HG03196 (cell line): Measurements from ENCODE around the gene NPAS2.

Experiments used
- ATAC-seq: cut with Tn5 transposase; IDR thresholded peaks from one replicate; pipeline ENCODE4 v1.9.1; 2021; ENCODE audit not compliant: unreplicated experiment

Gene NPAS2

GRCh38 chr2:100983684-100984310 is 163.9 kb downstream of the NPAS2 start:
- no peak for ATAC-seq

DNA sequence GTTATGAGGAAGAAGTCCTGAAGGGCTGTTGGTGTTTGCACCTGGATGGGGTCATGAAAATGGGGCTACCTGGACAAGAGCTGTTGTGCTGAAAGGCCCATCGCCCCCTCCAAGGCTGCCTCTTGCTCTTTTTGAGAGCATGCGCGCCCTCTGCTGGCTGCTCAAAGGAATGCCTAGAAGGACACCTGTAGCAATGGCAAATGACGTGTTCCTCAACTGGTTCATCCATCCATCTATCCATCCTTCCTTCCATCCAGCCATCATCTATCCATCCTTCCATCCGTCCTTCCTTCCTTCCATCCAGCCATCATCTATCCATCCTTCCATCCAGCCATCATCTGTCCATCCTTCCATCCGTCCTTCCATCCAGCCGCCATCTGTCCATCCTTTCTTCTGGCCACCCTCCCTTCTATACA is 165.0 kb downstream of the NPAS2 start:
- no peak for ATAC-seq

- no peak for ATAC-seq
Observed at GRCh38 chr2:100986157-100986556, 166.2 kb downstream of the NPAS2 start.

DNA sequence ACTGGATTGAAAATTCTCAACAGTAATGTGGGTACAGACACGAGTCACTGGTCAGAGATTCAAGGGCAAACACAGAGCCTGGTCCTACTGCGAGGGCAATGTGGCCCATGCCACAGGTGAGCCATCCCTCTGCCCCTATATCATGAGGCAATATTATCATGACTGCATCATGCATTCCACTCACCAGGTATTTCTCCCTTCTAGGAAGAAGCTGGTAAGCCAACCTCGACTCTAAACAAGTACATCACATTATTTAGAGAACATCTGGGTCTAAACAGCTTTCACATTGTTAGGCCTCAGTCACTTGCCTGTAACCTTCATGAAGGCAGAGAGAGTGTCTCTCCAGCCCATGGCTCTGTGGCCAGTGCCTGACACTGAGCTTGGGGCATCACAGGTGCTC is 167.6 kb downstream of the NPAS2 start:
- no peak for ATAC-seq

DNA sequence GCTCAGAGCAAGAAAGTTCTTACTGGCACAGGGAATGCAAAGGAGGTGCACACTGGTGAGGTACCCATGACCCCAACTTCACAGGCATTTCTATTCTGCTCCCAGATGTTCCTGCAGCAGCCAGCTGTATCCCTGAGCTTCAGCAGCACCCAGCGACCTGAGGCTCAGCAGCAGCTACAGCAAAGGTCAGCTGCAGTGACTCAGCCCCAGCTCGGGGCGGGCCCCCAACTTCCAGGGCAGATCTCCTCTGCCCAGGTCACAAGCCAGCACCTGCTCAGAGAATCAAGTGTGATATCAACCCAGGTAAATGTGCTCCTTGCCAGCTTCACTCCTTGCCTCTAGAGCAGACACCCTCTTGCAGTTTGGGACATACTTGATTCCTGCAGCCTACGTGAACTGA is 168.0 kb downstream of the NPAS2 start:
- no peak for ATAC-seq

- ATAC-seq: no peak
Observed at GRCh38 chr2:100988630-100989417, 168.9 kb downstream of the NPAS2 start.

GRCh38 chr2:100989666-100990065 is 169.7 kb downstream of the NPAS2 start:
- no peak for ATAC-seq

- no peak for ATAC-seq
Observed at GRCh38 chr2:100990166-100990565, 170.2 kb downstream of the NPAS2 start.

DNA sequence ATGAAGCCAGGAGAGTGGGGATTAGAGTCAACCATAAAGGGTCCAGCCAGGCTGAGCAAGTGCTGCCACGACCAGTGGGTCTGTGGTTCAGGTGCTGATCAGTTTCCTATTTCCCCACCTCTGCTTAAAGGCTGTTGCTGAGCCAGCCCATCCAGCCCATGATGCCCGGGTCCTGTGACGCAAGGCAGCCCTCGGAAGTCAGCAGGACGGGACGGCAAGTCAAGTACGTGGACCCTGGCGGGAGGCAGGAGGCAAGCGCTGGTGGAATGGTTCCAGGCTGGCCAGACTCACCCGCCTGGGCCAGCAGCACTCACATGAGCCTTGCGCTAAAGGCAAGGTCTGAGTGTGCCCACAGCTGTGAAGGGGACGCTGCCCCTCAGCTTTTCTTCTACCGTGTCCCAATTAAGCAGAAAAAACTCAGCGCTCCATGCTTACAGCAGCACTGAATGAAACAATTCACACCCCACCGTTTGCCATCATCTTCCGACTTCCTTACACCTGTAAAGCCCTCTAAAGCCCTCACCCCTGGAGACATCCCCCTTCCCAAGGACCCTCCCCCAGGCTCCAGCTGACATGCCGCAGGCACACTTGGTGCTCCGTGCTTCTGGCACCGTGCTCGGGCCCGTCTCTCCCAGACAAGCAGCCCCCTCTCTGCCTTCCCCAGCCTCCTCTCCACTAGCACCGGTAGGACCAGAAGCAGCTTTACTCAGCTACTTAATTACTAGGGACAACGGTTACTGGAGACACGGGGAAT is 170.9 kb downstream of the NPAS2 start:
- ATAC-seq: no peak

- no peak for ATAC-seq
Observed at GRCh38 chr2:100991404-100991773, 171.4 kb downstream of the NPAS2 start.

DNA sequence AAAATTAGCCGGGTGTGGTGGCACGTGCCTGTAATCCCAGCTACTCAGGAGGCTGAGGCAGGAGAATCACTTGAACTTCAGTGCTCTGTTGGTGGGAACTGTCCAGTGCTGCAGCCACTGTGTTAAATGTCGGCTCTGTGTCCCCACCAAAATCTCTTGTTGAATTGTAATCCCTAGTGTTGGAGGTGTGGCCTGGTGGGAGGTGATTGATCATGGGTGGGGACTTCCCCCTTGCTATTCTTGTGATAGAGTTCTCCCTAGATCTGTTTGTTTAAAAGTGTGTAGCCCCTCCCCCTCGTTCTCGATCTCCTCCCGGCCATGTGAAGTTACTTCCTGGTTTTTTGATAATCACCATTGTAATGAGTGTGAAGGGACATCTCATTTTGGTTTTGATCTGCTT is 172.3 kb downstream of the NPAS2 start:
- ATAC-seq: no peak

DNA sequence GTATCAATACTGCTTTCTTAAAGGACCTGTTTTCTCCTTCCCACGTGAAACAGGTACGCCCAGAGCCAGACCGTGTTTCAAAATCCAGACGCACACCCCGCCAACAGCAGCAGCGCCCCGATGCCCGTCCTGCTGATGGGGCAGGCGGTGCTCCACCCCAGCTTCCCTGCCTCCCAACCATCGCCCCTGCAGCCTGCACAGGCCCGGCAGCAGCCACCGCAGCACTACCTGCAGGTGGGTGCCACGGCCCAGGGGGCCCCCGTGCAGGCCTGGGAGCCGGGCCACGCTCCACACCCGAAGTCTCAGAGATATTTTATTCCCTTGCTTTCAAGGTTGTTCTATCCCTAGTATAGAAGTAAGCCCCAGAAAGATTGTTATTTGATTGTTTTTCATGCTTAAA is 173.4 kb downstream of the NPAS2 start:
- ATAC-seq: no peak

DNA sequence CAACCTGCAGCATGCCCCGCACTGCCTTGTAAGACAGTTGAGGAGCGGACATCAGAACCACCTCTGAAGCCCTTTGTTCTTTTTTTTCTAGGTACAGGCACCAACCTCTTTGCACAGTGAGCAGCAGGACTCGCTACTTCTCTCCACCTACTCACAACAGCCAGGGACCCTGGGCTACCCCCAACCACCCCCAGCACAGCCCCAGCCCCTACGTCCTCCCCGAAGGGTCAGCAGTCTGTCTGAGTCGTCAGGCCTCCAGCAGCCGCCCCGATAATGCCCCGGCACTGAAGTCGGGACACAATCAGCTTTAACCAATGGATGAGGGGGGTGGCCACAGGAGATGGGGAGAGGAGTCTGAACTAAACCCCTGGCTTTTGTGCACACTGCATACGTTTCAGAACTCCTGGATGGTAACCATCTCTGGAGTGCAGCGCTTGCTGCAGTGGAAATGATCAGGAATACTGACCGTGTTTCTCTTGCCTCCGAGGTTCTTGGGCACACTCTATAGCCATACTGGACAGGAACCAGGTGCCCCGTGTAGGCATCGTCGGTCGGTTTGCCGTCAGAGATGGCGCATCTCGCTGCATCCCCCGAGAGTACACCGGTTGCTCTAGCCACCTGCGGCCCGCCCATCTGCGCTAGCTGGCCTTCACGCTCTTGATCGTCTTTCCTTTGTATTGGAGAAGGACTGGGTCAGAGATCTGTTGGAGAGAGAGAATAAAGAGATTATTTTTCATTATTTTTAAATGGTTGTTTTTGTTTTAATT is 175.6 kb downstream of the NPAS2 start:
- ATAC-seq: no peak

DNA sequence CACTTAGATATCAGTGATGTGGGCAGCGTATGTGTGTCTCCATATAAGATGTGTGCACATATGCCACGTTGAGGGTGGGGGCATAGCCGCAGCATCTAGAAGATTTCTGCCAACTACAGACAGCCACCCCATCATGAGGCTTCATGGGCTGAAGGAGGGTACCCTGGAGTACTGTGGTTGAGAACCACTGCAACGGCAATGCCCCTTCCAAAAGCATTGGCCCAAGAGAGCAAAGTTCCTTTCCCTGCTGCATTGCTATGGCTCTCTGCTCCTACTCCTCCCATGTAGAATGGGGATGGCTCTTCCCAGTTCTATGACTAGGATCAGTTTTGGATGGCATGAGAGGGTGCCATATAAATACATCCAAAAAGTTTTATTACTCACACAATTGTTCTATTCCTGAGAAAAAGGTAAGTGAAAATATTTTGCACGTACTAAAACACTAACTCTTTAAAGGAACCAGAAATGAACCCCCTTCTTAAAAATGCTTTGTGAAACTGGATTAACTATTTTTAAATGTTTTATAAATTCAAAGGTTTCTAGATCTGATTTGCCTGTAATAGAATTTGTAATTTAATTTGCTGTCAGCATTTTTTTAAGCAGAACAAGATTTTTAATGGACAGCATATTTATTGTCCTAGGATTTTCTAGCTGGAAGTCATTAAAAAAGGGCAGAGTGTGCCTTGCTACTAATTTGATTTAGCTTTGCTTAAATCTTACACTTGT is 177.7 kb downstream of the NPAS2 start:
- ATAC-seq: no peak

DNA sequence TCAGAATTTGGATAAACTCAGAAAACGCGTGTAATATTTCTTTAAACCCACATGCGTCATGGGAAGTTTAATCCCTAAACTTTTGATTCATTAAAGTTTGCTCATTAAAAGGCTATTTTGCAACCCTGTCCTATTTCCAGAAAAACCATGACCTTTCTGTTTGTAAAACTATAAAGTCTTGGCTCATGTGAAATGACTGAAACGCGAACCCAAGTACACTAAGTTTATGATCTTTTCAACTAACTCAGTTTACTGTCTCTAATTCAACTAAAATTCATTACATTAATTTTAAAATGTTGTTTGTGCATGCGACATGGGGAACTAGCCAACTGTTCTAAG is 178.3 kb downstream of the NPAS2 start:
- no peak for ATAC-seq

GRCh38 chr2:100999995-101000394 is 180.1 kb downstream of the NPAS2 start:
- ATAC-seq: no peak

GRCh38 chr2:101001691-101002561 is 182.0 kb downstream of the NPAS2 start, which contains the start of gene RPL31:
RPL31 (plus strand) TSS chr2:101002289; CDS start chr2:101002702, 413 bp downstream.
- ATAC-seq: peak; percentile 98

- no peak for ATAC-seq
Observed at GRCh38 chr2:101002562-101003277, 182.8 kb downstream of the NPAS2 start.

- ATAC-seq: no peak
Observed at GRCh38 chr2:101003278-101003775, 183.4 kb downstream of the NPAS2 start.
